Measurements from ENCODE around the gene B4GALNT1. TPM values are rescaled to one million over a fixed set of nuclear protein-coding genes. Genes with fewer than 3 reads are reported as not detected.

Gene B4GALNT1
- total and polyA plus RNA-seq, 9 of the 15 experiments (the other 6 are each of a cell fraction or from before 2014, with no cell fraction given) = 1.0 to 32.2 (median 9.8) TPM

- no peak for TF ChIP-seq BCLAF1 (IDR thresholded peaks at IDR 0.05; ENCODE audit: borderline replicate concordance in 1 of 2, control insufficient read depth in 1 of 2, low read depth in 2 of 2, low read length in 1 of 2)
- TF ChIP-seq SNRNP70 (optimal IDR thresholded peaks at IDR 0.05; ENCODE audit: low read depth, low read length) = no peak
- TF ChIP-seq ZBTB49 (CRISPR knock-in tag; IDR thresholded peaks at IDR 0.05; ENCODE audit: borderline replicate concordance) = no peak
- no peak for TF ChIP-seq FOXP4 (CRISPR knock-in tag; IDR thresholded peaks at IDR 0.05; ENCODE audit: borderline replicate concordance)
- TF ChIP-seq PHB (CRISPR knock-in tag; IDR thresholded peaks at IDR 0.05) = no peak
- TF ChIP-seq HES1 (IDR thresholded peaks at IDR 0.05; ENCODE audit: low read depth) = no peak
- no peak for TF ChIP-seq PATZ1 (CRISPR knock-in tag; IDR thresholded peaks at IDR 0.05; ENCODE audit: borderline replicate concordance)
- no peak for TF ChIP-seq GTF2E2 (tag; IDR thresholded peaks at IDR 0.05)
- no peak for TF ChIP-seq ZNF133 (CRISPR knock-in tag; IDR thresholded peaks at IDR 0.05)
Measured at GRCh38 chr12:57611108-57611826, 21.7 kb downstream of the B4GALNT1 start, which contains the start of gene ARHGEF25 (continued).
